ENCODE results near the gene EFEMP1. TPM values are rescaled to one million over a fixed set of nuclear protein-coding genes. Genes with fewer than 3 reads are reported as not detected.

EFEMP1 gene
- total and polyA plus RNA-seq, 9 of the 15 experiments (the other 6 are each of a cell fraction or from before 2014, with no cell fraction given), result 0.05 to 6.2 (median 0.22) TPM

GRCh38 chr2:55926246-55926645 is 2.7 kb upstream of the EFEMP1 start:
- H3K9me3 ChIP-seq (replicated peaks; ENCODE audit: control insufficient read depth, insufficient read depth, low read depth, low read length), result no peaks in the 10 kb centered on the region
- H2AFZ ChIP-seq (ENCODE audit: low read depth, low read length), result no peak overlapping the region
- H3K27me3 ChIP-seq (ENCODE audit: control insufficient read depth in 2 of 2, insufficient read depth in 2 of 2, low read length in 2 of 2), result peaks cover 4 to 15% of the 10 kb centered on the region in 2 experiments; a peak in 2 of 5 replicates
- DNase-seq (ENCODE audit: extremely low read depth in 1 of 4, low spot score in 3 of 4) (no peak), FAIRE-seq (no peak), ATAC-seq (no peak)
- TF ChIP-seq KLF6 (CRISPR knock-in tag; IDR thresholded peaks at IDR 0.05; ENCODE audit: borderline replicate concordance), result no peak
- intact Hi-C loops (cut with micrococcal nuclease), result no loop called here
- BruUV-seq (replicated peaks), result no TSS peak
- WGBS (ENCODE audit: insufficient coverage, low coverage, missing lambda C conversion rate), result 12% methylated on average over 1 of the region's 1 CpG
- no peak overlapping the region for H3K4me2 ChIP-seq (ENCODE audit: insufficient read depth, low read length)
- no peak overlapping the region for H3K9ac ChIP-seq (ENCODE audit: insufficient read depth in 1 of 2, low read depth in 2 of 2, low read length in 2 of 2)
- no peaks in the 10 kb centered on the region for H4K20me1 ChIP-seq (replicated peaks; ENCODE audit: control insufficient read depth, insufficient read depth, low read length)
- ChIA-PET CTCF (ENCODE audit: low intra/inter-chr PET ratio) (no interaction called here), POLR2A (no interaction called here)
- no peaks in the 10 kb centered on the region for H3K36me3 ChIP-seq (ENCODE audit: control insufficient read depth, insufficient read depth, low read length)
- H3K79me2 ChIP-seq (ENCODE audit: control insufficient read depth, insufficient read depth, low read length), result no peaks in the 10 kb centered on the region
- H3K4me1 ChIP-seq (replicated peaks in 1 of 2; ENCODE audit: control insufficient read depth in 2 of 2, insufficient read depth in 2 of 2, low read length in 2 of 2), result peaks cover 3 to 10% of the 10 kb centered on the region in 2 experiments; a peak in 3 of 5 replicates
- in situ Hi-C loops (cut with MboI), result no loop called here
- H3K27ac ChIP-seq (ENCODE audit: extremely low read depth, low read depth, low read length), result no peak overlapping the region
- H3K9me1 ChIP-seq (ENCODE audit: control insufficient read depth, insufficient read depth, low read length), result no peaks in the 10 kb centered on the region
- no peak overlapping the region for H3K4me3 ChIP-seq

DNA sequence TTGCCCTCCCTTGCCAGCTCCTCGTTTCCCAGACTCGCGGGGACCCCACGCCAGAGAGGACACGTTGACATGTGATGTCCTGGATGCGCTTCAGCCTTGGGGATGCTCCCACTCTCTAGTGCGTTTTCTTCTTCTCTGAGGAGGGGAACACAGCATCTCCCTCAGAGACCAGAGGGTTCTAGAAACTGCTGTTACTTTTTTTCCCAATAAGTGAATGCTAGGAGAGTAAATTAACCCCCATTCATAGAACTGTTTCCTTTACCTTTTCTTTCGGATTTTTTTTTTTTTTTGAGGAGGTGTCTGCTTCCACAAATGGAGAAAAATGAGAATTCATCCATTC is 370 bp upstream of the EFEMP1 start:
- WGBS (ENCODE audit: insufficient coverage, low coverage, missing lambda C conversion rate), result 1% methylated on average over 8 of the region's 8 CpGs
- POLR2A ChIA-PET, result no interaction called here
- CTCF ChIA-PET (ENCODE audit: low intra/inter-chr PET ratio), result no interaction called here
- Histone ChIP-seq H3K27ac (ENCODE audit: extremely low read depth, low read depth, low read length) (no peak overlapping the region), H3K4me2 (ENCODE audit: insufficient read depth, low read length) (0 out of 2 replicates have a peak overlapping the region, but pooled peaks have one; percentile 15), H3K4me3 (no peak overlapping the region), H3K4me1 (replicated peaks in 1 of 2; ENCODE audit: control insufficient read depth in 2 of 2, insufficient read depth in 2 of 2, low read length in 2 of 2) (peaks cover 3 to 10% of the 10 kb centered on the region in 2 experiments; a peak in 3 of 5 replicates), H3K9me1 (ENCODE audit: control insufficient read depth, insufficient read depth, low read length) (no peaks in the 10 kb centered on the region), H2AFZ (ENCODE audit: low read depth, low read length) (no peak overlapping the region), H3K9me3 (replicated peaks; ENCODE audit: control insufficient read depth, insufficient read depth, low read depth, low read length) (no peaks in the 10 kb centered on the region), H3K9ac (ENCODE audit: insufficient read depth in 1 of 2, low read depth in 2 of 2, low read length in 2 of 2) (no peak overlapping the region), H3K36me3 (ENCODE audit: control insufficient read depth, insufficient read depth, low read length) (no peaks in the 10 kb centered on the region), H3K79me2 (ENCODE audit: control insufficient read depth, insufficient read depth, low read length) (no peaks in the 10 kb centered on the region), H3K27me3 (ENCODE audit: control insufficient read depth in 2 of 2, insufficient read depth in 2 of 2, low read length in 2 of 2) (peaks cover 4 to 15% of the 10 kb centered on the region in 2 experiments; a peak in 2 of 5 replicates), H4K20me1 (replicated peaks; ENCODE audit: control insufficient read depth, insufficient read depth, low read length) (no peaks in the 10 kb centered on the region)
- no peak for ATAC-seq
- DNase-seq (ENCODE audit: extremely low read depth in 1 of 4, low spot score in 3 of 4), result no peak
- BruUV-seq (replicated peaks), result no TSS peak
- TF ChIP-seq, protein P1, sequence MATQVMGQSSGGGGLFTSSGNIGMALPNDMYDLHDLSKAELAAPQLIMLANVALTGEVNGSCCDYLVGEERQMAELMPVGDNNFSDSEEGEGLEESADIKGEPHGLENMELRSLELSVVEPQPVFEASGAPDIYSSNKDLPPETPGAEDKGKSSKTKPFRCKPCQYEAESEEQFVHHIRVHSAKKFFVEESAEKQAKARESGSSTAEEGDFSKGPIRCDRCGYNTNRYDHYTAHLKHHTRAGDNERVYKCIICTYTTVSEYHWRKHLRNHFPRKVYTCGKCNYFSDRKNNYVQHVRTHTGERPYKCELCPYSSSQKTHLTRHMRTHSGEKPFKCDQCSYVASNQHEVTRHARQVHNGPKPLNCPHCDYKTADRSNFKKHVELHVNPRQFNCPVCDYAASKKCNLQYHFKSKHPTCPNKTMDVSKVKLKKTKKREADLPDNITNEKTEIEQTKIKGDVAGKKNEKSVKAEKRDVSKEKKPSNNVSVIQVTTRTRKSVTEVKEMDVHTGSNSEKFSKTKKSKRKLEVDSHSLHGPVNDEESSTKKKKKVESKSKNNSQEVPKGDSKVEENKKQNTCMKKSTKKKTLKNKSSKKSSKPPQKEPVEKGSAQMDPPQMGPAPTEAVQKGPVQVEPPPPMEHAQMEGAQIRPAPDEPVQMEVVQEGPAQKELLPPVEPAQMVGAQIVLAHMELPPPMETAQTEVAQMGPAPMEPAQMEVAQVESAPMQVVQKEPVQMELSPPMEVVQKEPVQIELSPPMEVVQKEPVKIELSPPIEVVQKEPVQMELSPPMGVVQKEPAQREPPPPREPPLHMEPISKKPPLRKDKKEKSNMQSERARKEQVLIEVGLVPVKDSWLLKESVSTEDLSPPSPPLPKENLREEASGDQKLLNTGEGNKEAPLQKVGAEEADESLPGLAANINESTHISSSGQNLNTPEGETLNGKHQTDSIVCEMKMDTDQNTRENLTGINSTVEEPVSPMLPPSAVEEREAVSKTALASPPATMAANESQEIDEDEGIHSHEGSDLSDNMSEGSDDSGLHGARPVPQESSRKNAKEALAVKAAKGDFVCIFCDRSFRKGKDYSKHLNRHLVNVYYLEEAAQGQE (IDR thresholded peaks at IDR 0.05; ENCODE audit: borderline replicate concordance), result no peak
- TF ChIP-seq, protein P1 (CRISPR knock-in tag; IDR thresholded peaks at IDR 0.05; ENCODE audit: low read depth), result no peak
- in situ Hi-C loops (cut with MboI), result no loop called here
- intact Hi-C loops (cut with micrococcal nuclease), result no loop called here
- FAIRE-seq, result no peak

Data from K562 (cell line).